ENCODE results near the gene APOLD1.
A peak's percentile ranks its signal among the peaks of the same experiment; 100 is the strongest.
"Not testable (repeated sequence)": the region's sequence is repeated elsewhere in the genome, so short reads cannot be mapped to it uniquely, and the experiment has no call there.

Gene APOLD1

GRCh38 chr12:12807970-12808702 is 22.7 kb downstream of the APOLD1 start:
- DNase-seq (ENCODE audit: low spot score): no peak

GRCh38 chr12:12810553-12811021 is 25.1 kb downstream of the APOLD1 start:
- no peak for DNase-seq (ENCODE audit: low spot score)

GRCh38 chr12:12811343-12811742 is 25.9 kb downstream of the APOLD1 start:
- DNase-seq (ENCODE audit: low spot score): no peak

GRCh38 chr12:12812174-12812573 is 26.7 kb downstream of the APOLD1 start:
- no peak for DNase-seq (ENCODE audit: low spot score)

- DNase-seq (ENCODE audit: low spot score): no peak
Observed at GRCh38 chr12:12812618-12813119, 27.2 kb downstream of the APOLD1 start.

- DNase-seq (ENCODE audit: low spot score): peak; percentile 90
Observed at GRCh38 chr12:12813120-12814101, 28.0 kb downstream of the APOLD1 start, which contains the start of gene DDX47. TSS of gene DDX47 (plus strand) at chr12:12813346. CDS start at chr12:12813368, 22 bp downstream.

GRCh38 chr12:12817616-12818015 is 32.2 kb downstream of the APOLD1 start:
- DNase-seq (ENCODE audit: low spot score): no peak

- no peak for DNase-seq (ENCODE audit: low spot score)
Observed at GRCh38 chr12:12818701-12819100, 33.2 kb downstream of the APOLD1 start.

- DNase-seq (ENCODE audit: low spot score): no peak
Observed at GRCh38 chr12:12819221-12819620, 33.8 kb downstream of the APOLD1 start.

- DNase-seq (ENCODE audit: low spot score): no peak
Observed at GRCh38 chr12:12819752-12820311, 34.4 kb downstream of the APOLD1 start.

GRCh38 chr12:12820376-12820775 is 34.9 kb downstream of the APOLD1 start:
- DNase-seq (ENCODE audit: low spot score): not testable (repeated sequence)

- no peak for DNase-seq (ENCODE audit: low spot score)
Observed at GRCh38 chr12:12821975-12822374, 36.5 kb downstream of the APOLD1 start.

- DNase-seq (ENCODE audit: low spot score): no peak
Observed at GRCh38 chr12:12822886-12823285, 37.4 kb downstream of the APOLD1 start.

GRCh38 chr12:12823300-12823699 is 37.8 kb downstream of the APOLD1 start:
- no peak for DNase-seq (ENCODE audit: low spot score)

- no peak for DNase-seq (ENCODE audit: low spot score)
Observed at GRCh38 chr12:12823811-12824210, 38.4 kb downstream of the APOLD1 start.

GRCh38 chr12:12835378-12836146 is 50.1 kb downstream of the APOLD1 start:
- no peak for DNase-seq (ENCODE audit: low spot score)

GRCh38 chr12:12836571-12836970 is 51.1 kb downstream of the APOLD1 start:
- DNase-seq (ENCODE audit: low spot score): no peak

GRCh38 chr12:12837025-12837812 is 51.8 kb downstream of the APOLD1 start:
- no peak for DNase-seq (ENCODE audit: low spot score)

GRCh38 chr12:12837813-12838153 is 52.3 kb downstream of the APOLD1 start:
- DNase-seq (ENCODE audit: low spot score): no peak

GRCh38 chr12:12839003-12839395 is 53.5 kb downstream of the APOLD1 start:
- DNase-seq (ENCODE audit: low spot score): no peak

GRCh38 chr12:12839439-12839838 is 54.0 kb downstream of the APOLD1 start:
- DNase-seq (ENCODE audit: low spot score): not testable (repeated sequence)

Measured in putamen (tissue), 1 donor.